ENCODE results near the gene FPR2.
"Not testable (repeated sequence)": the region's sequence is repeated elsewhere in the genome, so short reads cannot be mapped to it uniquely, and the experiment has no call there.

The FPR2 gene

GRCh38 chr19:51739466-51740213 lies 21.3 kb upstream of the FPR2 start:
- no peak for DNase-seq (ENCODE audit: low read depth, low spot score)

DNA sequence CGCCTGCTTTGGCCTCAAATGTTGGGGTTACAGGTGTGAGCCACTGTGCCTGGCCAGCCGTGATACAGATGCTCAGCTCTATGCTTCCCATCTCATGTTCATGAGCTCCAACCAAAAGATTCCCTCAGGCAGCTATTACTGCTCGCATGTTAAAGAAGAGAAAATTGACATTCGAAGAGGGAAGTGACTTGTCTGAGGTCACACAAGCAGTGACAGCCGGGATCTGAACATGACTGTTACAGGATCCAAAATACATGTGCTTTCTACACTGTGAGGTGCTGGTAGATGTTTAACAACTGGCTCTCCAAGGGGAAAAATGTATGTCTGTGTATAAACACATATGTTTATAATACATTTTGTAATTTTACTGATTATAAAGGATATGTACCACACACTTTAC lies 20.6 kb upstream of the FPR2 start:
- no peak for DNase-seq (ENCODE audit: low read depth, low spot score)

- no peak for DNase-seq (ENCODE audit: low read depth, low spot score)
Observed at GRCh38 chr19:51742789-51743188, 18.2 kb upstream of the FPR2 start.

- DNase-seq (ENCODE audit: low read depth, low spot score), result no peak
Observed at GRCh38 chr19:51743405-51743804, 17.6 kb upstream of the FPR2 start.

DNA sequence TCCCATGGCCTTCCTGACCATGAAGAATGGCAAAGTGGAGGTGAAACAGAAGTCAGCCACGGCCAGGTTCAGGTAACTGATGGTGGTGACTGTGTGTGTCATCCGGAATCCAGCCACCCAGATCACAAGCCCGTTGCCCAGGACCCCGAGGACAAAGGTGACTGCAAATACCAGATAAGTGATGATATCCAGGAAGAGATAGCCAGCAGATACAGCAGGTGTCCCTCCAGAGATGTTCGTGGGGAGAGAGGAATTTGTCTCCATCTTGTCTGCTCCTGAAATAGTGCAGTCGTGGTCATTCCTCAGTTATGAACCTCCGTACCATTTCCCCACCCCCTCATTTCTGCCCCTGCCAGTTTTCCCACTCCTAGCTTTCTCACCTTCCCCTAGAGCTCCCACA lies 14.2 kb upstream of the FPR2 start:
- DNase-seq (ENCODE audit: low read depth, low spot score), result no peak

DNA sequence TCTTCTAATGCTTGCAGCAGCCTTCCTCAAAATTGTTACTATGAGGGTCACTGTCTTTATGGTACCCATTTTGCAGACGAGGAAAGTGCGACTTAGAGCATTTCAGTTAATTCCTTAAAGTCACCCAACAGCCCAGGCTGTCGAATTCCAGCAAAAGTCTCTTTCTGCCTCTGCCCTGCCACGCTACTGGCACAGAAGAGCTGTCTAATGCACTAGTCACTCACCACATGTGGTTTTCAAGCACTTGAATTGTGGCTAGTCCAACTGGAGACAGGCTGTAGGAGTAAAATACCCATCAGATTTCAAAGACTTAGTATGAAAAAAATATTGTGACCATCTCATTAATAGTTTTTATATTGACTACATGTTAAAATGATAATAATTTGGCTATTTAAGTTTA lies 11.0 kb upstream of the FPR2 start:
- no peak for DNase-seq (ENCODE audit: low read depth, low spot score)

- DNase-seq (ENCODE audit: low read depth, low spot score), result no peak
Observed at GRCh38 chr19:51750400-51751094, 10.4 kb upstream of the FPR2 start.

DNA sequence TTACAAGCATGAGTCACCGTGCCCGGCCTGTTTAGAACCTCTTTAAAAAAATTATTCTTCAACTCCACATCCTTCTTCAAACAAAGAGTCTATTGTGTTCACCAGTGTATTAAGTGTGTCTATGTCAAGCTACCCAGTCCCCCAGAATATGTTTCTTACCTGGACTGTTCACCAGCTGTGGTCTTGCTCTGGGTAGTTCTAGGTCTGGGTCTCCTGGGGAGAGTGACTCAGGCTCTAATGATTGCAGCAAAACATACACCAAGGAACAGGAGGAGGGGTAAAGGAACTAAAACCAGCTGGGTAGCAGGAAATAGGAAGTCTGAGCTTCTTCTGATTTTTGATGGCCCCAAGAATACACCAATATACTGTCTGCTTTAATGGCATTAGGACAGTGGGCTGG lies 9.3 kb upstream of the FPR2 start, which contains the start of gene FPR1:
Gene FPR1, minus strand, starts transcription at position 224 of the 400 bp plus-strand sequence. CDS start 4,884 bp downstream, outside the sequence.
- DNase-seq (ENCODE audit: low read depth, low spot score), result no peak

DNA sequence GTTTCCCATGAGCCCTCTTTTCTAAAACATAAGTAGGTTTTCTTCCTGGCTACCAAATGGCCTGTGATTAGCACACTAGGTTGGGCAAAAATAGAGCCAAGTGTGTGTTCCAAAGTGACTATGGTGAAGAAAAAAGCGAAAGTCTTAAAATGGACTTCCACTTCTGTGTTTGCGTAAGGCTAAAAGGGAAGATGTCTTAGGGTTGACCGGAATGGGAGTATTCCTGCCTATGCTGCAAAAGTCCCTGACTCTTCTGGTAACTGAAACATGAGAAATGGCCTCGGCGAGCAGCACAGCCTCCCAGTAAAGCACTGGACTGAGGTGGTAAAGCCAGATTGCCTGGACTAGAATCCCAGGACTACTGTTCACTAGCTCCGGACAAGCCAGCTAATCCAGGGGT lies 6.9 kb upstream of the FPR2 start:
- no peak for DNase-seq (ENCODE audit: low read depth, low spot score)

DNA sequence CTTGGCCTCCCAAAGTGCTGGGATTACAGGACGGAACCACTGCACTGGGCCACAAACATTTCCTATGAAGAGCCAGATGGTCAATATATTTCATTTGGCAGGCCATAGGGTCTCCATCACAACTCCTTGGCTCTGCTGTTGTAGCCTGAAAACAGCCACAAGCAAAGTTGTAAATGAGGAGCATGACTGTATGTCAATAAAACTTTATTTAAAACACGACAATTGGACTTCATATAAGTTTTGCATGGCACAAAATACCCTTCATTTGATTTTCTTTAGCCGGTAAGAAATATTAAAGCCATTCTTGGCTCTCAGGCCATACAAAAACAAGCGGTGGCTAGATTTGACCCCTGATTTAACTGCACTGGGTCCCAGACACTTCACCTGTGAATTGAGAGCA lies 6.2 kb upstream of the FPR2 start:
- no peak for DNase-seq (ENCODE audit: low read depth, low spot score)

DNA sequence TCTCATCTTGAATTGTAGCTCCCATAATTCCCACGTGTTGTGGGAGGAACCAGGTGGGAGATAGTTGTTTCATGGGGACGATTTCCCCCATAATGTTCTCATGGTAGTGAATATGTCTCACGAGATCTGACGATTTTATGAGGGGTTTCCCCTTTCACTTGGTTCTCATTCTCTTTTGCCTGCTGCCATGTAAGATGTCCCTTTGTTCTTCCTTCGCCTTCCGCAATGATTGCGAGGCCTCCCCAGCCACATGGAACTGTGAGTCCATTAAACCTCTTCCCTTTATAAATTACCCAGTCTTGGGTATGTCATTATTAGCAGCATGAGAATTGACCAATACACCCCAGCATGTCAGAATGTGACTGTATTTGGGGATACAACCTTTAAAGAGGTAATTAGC lies 5.4 kb upstream of the FPR2 start:
- no peak for DNase-seq (ENCODE audit: low read depth, low spot score)

DNA sequence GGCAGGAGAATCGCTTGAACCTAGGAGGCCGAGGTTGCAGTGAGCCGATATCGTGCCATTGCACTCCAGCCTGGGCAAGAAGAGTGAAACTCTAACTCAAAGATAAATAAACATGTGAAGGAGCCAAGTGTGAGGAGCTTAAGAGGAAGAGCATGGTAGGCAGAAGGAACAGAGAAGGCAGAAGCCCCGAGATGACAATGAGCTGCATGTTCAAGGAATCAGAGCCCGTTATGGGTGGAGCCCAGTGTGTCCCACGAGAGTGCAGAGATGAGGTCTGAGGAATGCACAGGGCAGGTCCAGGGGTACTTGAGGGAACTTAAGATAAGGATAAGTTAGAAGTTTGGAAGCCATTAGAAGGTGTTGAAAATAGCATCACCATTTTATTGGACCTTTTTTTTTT lies 716 bp downstream of the FPR2 start:
- no peak for DNase-seq (ENCODE audit: low read depth, low spot score)

- no peak for DNase-seq (ENCODE audit: low read depth, low spot score)
Observed at GRCh38 chr19:51765086-51765485, 4.1 kb downstream of the FPR2 start.

DNA sequence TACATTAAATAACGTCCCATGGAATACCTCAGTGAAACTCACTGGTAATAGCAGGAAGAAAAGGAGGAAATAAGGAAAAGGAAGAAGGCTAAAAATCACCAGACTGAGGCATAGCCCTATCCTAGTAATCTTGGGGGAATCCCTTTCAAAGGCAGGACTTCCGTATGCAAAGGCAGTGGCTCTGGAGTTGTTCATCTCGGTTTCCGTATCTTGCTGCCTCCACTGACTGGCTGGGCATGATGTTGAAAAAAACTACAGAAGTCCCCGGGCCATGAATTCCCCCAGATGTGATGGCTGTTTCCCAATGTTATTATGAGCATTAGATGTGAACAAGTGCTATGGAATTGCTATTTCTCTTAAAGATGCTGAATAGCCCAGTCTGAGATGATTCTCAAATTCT lies 5.5 kb downstream of the FPR2 start:
- DNase-seq (ENCODE audit: low read depth, low spot score), result no peak

GRCh38 chr19:51771376-51772130 lies 10.6 kb downstream of the FPR2 start:
- no peak for DNase-seq (ENCODE audit: low read depth, low spot score)

GRCh38 chr19:51772977-51773376 lies 12.0 kb downstream of the FPR2 start:
- DNase-seq (ENCODE audit: low read depth, low spot score), result no peak

- not testable (repeated sequence) for DNase-seq (ENCODE audit: low read depth, low spot score)
Observed at GRCh38 chr19:51776561-51776960, 15.6 kb downstream of the FPR2 start.

DNA sequence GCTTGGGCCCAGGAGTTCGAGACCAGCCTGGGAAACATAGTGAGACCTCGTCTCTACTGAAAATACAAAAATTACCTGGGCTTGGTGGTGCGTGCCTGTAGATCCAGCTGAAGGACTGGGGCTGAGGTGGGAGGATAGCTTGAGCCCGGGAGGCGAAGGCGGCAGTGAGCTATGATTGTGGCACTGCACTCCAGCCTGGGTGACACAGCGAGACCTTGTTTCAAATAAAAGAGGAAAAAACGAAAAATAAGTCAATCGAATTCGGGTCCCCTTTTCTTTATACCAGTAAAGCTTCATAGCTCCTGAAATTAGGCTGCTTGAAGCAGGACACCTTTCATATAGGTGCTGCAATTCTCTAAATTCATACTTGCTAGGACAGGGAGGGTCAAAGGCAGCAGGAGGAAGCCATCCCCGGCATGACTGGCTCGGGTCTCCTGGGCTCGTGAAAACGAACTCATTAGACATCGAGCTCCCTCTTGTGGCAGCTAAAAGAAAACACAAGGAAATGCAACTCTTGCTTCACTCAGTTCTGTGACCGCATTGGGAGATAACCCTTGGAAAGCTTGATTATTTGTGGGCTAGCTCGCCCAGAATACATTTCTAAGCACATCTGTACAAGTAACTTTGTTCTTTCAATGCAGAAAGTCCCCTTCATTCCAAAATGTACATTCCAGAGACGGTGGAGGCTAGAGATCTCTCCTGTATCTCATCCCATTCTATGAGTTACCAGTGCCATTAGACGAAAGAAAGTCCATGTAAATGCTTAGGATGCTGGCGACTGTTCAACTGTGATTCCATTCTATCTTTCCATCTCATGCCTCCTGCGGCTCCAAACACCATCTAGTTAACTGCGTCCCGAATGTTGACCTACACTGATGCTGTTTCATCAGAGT lies 16.8 kb downstream of the FPR2 start:
- peak; percentile 82 for DNase-seq (ENCODE audit: low read depth, low spot score)

- DNase-seq (ENCODE audit: low read depth, low spot score), result no peak
Observed at GRCh38 chr19:51779181-51779580, 18.2 kb downstream of the FPR2 start.

GRCh38 chr19:51779703-51780102 lies 18.7 kb downstream of the FPR2 start:
- no peak for DNase-seq (ENCODE audit: low read depth, low spot score)

- DNase-seq (ENCODE audit: low read depth, low spot score), result no peak
Observed at GRCh38 chr19:51780270-51780669, 19.3 kb downstream of the FPR2 start.

GRCh38 chr19:51781999-51782398 lies 21.0 kb downstream of the FPR2 start:
- DNase-seq (ENCODE audit: low read depth, low spot score), result no peak
